K562 (cell line): ENCODE measurements around the gene CPSF4. TPM values are rescaled to one million over a fixed set of nuclear protein-coding genes. Genes with fewer than 3 reads are reported as not detected.

Source experiments
- DMBX1 ChIP-seq: fragments of 250-450 bp; sonication (Bioruptor Pico); IDR thresholded peaks from 2 replicates; pipeline ENCODE4 v1.8.0; 2022; ENCODE audit warnings: inconsistent platforms, mild to moderate bottlenecking, moderate library complexity, borderline replicate concordance
- ETS1 ChIP-seq: conservative IDR thresholded peaks from 2 replicates; pipeline ENCODE4 v1.6.1; 2011; ENCODE audit warnings: low read depth, mild to moderate bottlenecking, low read length; ENCODE audit not compliant: control insufficient read depth
- ETV5 ChIP-seq: sonication (generic); formaldehyde crosslinking; IDR thresholded peaks from 2 replicates; pipeline ENCODE4 v1.4.0; 2020; ENCODE audit warnings: low read depth, mild to moderate bottlenecking, missing genetic modification reagents
- HMGN3 ChIP-seq: IDR thresholded peaks from 2 replicates; pipeline ENCODE4 v1.6.1; 2011; ENCODE audit warnings: borderline replicate concordance, low read depth, mild to moderate bottlenecking, mixed read lengths, low read length; ENCODE audit not compliant: insufficient read length; ENCODE audit errors: extremely low read depth
- PHB ChIP-seq: fragments of 250-450 bp; sonication (Bioruptor Pico); IDR thresholded peaks from 2 replicates; pipeline ENCODE4 v1.5.0; 2021
- POLR2A ChIP-seq: fragments of 450-650 bp; conservative IDR thresholded peaks from 2 replicates; pipeline ENCODE4 v1.6.1; 2016
- RBM15 ChIP-seq: fragments of 200-400 bp; formaldehyde crosslinking; IDR thresholded peaks from 2 replicates; pipeline ENCODE4 v1.6.1; 2018; ENCODE audit warnings: mild to moderate bottlenecking, low read length, moderate library complexity; ENCODE audit not compliant: insufficient read depth
- TAF1 ChIP-seq: IDR thresholded peaks from 2 replicates; pipeline ENCODE4 v1.6.1; 2011; ENCODE audit warnings: mild to moderate bottlenecking, low read length, moderate library complexity; ENCODE audit not compliant: insufficient read depth, control insufficient read depth, severe bottlenecking; ENCODE audit errors: extremely low read depth
- TAF15 ChIP-seq: fragments of 200-400 bp; formaldehyde crosslinking; IDR thresholded peaks from 2 replicates; pipeline ENCODE4 v1.6.1; 2017; ENCODE audit warnings: mild to moderate bottlenecking, low read depth, low read length, moderate library complexity
- TBP ChIP-seq: optimal IDR thresholded peaks from 2 replicates; pipeline ENCODE3; 2011; ENCODE audit warnings: low read depth, low read length, improper control_type of control experiment
- ZNF12 ChIP-seq: sonication (generic); formaldehyde crosslinking; IDR thresholded peaks from 2 replicates; pipeline ENCODE4 v1.4.0; 2020; ENCODE audit warnings: mild to moderate bottlenecking, missing genetic modification reagents
- polyA plus RNA-seq, 8 experiments: library from polyadenylated mRNA; depleted of rRNA in 4 of 8; stranded (reverse) in 5 of 8; unstranded in 3 of 8; fragments of >200 nt; fragmentation: Nextera tagmentation in 2 of 8; fragmentation: Illumina TruSeq in 1 of 8; extraction: Ambion mirVana in 2 of 8; extraction: Trizol in 1 of 8; gene quantifications; 2 replicates each; pipeline versions ENCODE4 v1.2.1 to v1.2.3, GENCODE V29; 2011 to 2014; ENCODE audit warnings: inconsistent platforms in 1 of 8, missing spikeins in 1 of 8
- total RNA-seq, 7 experiments: library from RNA; depleted of rRNA in 6 of 7; stranded (reverse); fragments of >200 nt in 6 of 7; fragmentation: Illumina TruSeq in 2 of 7; extraction: Trizol in 2 of 7; gene quantifications; 2 replicates each; pipeline versions ENCODE4 v1.2.1 to v1.2.3, GENCODE V29; 2011 to 2021; ENCODE audit warnings: low replicate concordance in 1 of 7
- TF ChIP-seq, protein P1 (sequence below): fragments of 450-650 bp; IDR thresholded peaks from 2 replicates; pipeline ENCODE4 v1.6.1; 2014; ENCODE audit warnings: low read depth, mild to moderate bottlenecking, moderate library complexity, borderline replicate concordance
- TF ChIP-seq, protein P2 (sequence below): fragments of 450-650 bp; IDR thresholded peaks from 2 replicates; pipeline ENCODE4 v1.6.1; 2016; ENCODE audit warnings: mild to moderate bottlenecking, moderate library complexity

The CPSF4 gene
- total and polyA plus RNA-seq, 9 of the 15 experiments (the other 6 are each of a cell fraction or from before 2014, with no cell fraction given) = 16.9 to 118 (median 71.7) TPM

DNA sequence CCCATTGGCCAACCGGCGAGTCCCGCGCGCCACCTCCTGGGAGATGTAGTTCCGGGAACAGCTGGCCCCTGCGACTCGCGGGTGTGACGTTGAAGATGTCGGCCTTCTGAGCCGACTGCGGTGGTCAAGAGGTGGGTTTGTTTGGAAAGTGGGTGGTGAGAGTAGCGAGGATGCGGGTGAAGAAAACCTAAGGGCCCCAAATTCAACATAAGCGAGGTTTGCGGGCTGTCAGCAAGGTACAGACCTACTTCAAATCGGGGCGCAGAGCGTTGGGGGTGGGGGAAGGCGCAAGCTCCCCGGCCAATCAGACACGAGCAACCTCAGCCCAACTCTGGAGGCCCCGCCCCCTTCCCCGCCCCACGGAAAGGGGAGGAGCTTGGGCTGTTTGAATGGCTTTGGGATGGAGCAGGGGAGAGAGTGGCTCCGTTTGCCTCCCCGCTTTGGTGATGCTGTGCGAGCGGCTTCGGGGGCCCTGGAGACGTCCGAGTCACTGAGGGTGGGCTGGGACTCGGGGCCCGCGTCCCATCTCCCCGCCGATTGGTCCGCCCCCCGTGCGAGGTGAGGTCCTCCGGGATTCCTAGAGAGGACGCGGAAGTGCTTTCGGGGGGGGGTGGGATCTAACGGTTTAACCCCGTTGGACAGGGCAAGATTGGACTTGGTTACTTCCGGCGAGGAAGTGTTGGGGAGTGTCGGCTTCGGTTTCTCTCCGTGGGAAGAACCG is 66.0 kb downstream of the CPSF4 start, which contains the start of gene ZKSCAN5 (continued):
- peak; percentile 87 for TF ChIP-seq HMGN3
- TF ChIP-seq, protein P1, sequence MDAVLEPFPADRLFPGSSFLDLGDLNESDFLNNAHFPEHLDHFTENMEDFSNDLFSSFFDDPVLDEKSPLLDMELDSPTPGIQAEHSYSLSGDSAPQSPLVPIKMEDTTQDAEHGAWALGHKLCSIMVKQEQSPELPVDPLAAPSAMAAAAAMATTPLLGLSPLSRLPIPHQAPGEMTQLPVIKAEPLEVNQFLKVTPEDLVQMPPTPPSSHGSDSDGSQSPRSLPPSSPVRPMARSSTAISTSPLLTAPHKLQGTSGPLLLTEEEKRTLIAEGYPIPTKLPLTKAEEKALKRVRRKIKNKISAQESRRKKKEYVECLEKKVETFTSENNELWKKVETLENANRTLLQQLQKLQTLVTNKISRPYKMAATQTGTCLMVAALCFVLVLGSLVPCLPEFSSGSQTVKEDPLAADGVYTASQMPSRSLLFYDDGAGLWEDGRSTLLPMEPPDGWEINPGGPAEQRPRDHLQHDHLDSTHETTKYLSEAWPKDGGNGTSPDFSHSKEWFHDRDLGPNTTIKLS = peak; percentile 94; the same call in 1 of the 2 replicates
- TF ChIP-seq ETV5 (CRISPR knock-in tag) = peak; percentile 89
- TF ChIP-seq RBM15 = no peak
- TF ChIP-seq, protein P2, sequence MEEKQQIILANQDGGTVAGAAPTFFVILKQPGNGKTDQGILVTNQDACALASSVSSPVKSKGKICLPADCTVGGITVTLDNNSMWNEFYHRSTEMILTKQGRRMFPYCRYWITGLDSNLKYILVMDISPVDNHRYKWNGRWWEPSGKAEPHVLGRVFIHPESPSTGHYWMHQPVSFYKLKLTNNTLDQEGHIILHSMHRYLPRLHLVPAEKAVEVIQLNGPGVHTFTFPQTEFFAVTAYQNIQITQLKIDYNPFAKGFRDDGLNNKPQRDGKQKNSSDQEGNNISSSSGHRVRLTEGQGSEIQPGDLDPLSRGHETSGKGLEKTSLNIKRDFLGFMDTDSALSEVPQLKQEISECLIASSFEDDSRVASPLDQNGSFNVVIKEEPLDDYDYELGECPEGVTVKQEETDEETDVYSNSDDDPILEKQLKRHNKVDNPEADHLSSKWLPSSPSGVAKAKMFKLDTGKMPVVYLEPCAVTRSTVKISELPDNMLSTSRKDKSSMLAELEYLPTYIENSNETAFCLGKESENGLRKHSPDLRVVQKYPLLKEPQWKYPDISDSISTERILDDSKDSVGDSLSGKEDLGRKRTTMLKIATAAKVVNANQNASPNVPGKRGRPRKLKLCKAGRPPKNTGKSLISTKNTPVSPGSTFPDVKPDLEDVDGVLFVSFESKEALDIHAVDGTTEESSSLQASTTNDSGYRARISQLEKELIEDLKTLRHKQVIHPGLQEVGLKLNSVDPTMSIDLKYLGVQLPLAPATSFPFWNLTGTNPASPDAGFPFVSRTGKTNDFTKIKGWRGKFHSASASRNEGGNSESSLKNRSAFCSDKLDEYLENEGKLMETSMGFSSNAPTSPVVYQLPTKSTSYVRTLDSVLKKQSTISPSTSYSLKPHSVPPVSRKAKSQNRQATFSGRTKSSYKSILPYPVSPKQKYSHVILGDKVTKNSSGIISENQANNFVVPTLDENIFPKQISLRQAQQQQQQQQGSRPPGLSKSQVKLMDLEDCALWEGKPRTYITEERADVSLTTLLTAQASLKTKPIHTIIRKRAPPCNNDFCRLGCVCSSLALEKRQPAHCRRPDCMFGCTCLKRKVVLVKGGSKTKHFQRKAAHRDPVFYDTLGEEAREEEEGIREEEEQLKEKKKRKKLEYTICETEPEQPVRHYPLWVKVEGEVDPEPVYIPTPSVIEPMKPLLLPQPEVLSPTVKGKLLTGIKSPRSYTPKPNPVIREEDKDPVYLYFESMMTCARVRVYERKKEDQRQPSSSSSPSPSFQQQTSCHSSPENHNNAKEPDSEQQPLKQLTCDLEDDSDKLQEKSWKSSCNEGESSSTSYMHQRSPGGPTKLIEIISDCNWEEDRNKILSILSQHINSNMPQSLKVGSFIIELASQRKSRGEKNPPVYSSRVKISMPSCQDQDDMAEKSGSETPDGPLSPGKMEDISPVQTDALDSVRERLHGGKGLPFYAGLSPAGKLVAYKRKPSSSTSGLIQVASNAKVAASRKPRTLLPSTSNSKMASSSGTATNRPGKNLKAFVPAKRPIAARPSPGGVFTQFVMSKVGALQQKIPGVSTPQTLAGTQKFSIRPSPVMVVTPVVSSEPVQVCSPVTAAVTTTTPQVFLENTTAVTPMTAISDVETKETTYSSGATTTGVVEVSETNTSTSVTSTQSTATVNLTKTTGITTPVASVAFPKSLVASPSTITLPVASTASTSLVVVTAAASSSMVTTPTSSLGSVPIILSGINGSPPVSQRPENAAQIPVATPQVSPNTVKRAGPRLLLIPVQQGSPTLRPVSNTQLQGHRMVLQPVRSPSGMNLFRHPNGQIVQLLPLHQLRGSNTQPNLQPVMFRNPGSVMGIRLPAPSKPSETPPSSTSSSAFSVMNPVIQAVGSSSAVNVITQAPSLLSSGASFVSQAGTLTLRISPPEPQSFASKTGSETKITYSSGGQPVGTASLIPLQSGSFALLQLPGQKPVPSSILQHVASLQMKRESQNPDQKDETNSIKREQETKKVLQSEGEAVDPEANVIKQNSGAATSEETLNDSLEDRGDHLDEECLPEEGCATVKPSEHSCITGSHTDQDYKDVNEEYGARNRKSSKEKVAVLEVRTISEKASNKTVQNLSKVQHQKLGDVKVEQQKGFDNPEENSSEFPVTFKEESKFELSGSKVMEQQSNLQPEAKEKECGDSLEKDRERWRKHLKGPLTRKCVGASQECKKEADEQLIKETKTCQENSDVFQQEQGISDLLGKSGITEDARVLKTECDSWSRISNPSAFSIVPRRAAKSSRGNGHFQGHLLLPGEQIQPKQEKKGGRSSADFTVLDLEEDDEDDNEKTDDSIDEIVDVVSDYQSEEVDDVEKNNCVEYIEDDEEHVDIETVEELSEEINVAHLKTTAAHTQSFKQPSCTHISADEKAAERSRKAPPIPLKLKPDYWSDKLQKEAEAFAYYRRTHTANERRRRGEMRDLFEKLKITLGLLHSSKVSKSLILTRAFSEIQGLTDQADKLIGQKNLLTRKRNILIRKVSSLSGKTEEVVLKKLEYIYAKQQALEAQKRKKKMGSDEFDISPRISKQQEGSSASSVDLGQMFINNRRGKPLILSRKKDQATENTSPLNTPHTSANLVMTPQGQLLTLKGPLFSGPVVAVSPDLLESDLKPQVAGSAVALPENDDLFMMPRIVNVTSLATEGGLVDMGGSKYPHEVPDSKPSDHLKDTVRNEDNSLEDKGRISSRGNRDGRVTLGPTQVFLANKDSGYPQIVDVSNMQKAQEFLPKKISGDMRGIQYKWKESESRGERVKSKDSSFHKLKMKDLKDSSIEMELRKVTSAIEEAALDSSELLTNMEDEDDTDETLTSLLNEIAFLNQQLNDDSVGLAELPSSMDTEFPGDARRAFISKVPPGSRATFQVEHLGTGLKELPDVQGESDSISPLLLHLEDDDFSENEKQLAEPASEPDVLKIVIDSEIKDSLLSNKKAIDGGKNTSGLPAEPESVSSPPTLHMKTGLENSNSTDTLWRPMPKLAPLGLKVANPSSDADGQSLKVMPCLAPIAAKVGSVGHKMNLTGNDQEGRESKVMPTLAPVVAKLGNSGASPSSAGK = no peak
- TF ChIP-seq TBP = peak; percentile 96
- TF ChIP-seq DMBX1 (CRISPR knock-in tag) = peak; percentile 23; the same call in 1 of the 2 replicates
- TF ChIP-seq TAF1 = peak; percentile 99
- TF ChIP-seq ETS1 = peak; percentile 90
- TF ChIP-seq POLR2A = peak; percentile 93
- TF ChIP-seq ZNF12 (CRISPR knock-in tag) = no peak; the same call in 1 of the 2 replicates
- TF ChIP-seq TAF15 = no peak
- TF ChIP-seq PHB (CRISPR knock-in tag) = no peak
